Measurements from ENCODE around the gene KIF1C.

GRCh38 chr17:5035315-5035714 lies 37.6 kb downstream of the KIF1C start, which contains the start of gene SLC52A1:
- TF ChIP-seq SP1 (CRISPR knock-in tag; conservative IDR thresholded peaks at IDR 0.05) (no peak), PRDM15 (CRISPR knock-in tag; IDR thresholded peaks at IDR 0.05) (no peak), CTCF (IDR thresholded peaks at IDR 0.05) (no peak), ATF6 (CRISPR knock-in tag; IDR thresholded peaks at IDR 0.05) (no peak), ZNF281 (CRISPR knock-in tag; IDR thresholded peaks at IDR 0.05) (no peak), ZNF263 (CRISPR knock-in tag; IDR thresholded peaks at IDR 0.05; ENCODE audit: low read depth) (no peak), USF2 (CRISPR knock-in tag; IDR thresholded peaks at IDR 0.05) (no peak), FOXP4 (CRISPR knock-in tag; IDR thresholded peaks at IDR 0.05) (no peak)

All from WTC11 (cell line).